K562 (cell line): ENCODE measurements around the gene NDUFB1. TPM values are rescaled to one million over a fixed set of nuclear protein-coding genes. Genes with fewer than 3 reads are reported as not detected.

ENCODE experiments used
- ATAC-seq: fragments of 200-7000 bp; cut with Tn5 transposase; 3 replicates; pipeline ENCODE4 v1.9.1; 2020; ENCODE audit warnings: moderate library complexity
- BruUV-seq: library from RNA; stranded (reverse); fragments of 400-500 nt; replicated peaks from 2 replicates; lab custom pipeline; 2021; lab: Mats Ljungman, UMichigan
- CTCF ChIA-PET: fragments of 300-600 bp; formaldehyde crosslinking; extraction: SDS; loops from one replicate; lab custom pipeline; 2021; ENCODE audit warnings: low intra/inter-chr PET ratio; lab: Yijun Ruan, JAX
- POLR2A ChIA-PET: fragments of 300-600, 350-650 bp; sonication (Branson Sonifier 250); formaldehyde crosslinking; extraction: SDS; loops from one replicate; lab custom pipeline; 2021; ENCODE audit warnings: antibody characterized with exemption, inconsistent platforms; lab: Yijun Ruan, JAX
- DNase-seq, 4 experiments: peaks; one replicate each; pipeline versions ENCODE4 v3.0.0 to v3.0.0-alpha.2; 2011 to 2018; ENCODE audit warnings: low spot score in 3 of 4, mixed read lengths in 3 of 4; ENCODE audit errors: extremely low read depth in 1 of 4
- FAIRE-seq: peaks from 2 replicates; lab custom pipeline; 2011; peaks lifted over from hg19 to GRCh38; lab: Jason Lieb, UNC
- H2AFZ ChIP-seq: 2 replicates; pipeline ENCODE4 v1.6.0; 2011; ENCODE audit warnings: low read depth, low read length, control low read depth, inconsistent platforms
- H3K27ac ChIP-seq: fragments of 200-600 bp; 3 replicates; pipeline ENCODE4 v1.8.0; 2011; ENCODE audit warnings: low read depth, mild to moderate bottlenecking, control low read depth, inconsistent platforms, low read length, moderate library complexity, mixed read lengths; ENCODE audit errors: extremely low read depth
- H3K27me3 ChIP-seq, 2 experiments: fragments of 300-600 bp in 1 of 2; 2 replicates in 1 of 2; 3 replicates in 1 of 2; pipeline versions ENCODE4 v1.6.0 to v1.8.0; 2011; ENCODE audit warnings: inconsistent platforms in 2 of 2, low read length in 2 of 2, mild to moderate bottlenecking in 1 of 2, mixed read lengths in 1 of 2, moderate library complexity in 1 of 2; ENCODE audit not compliant: control insufficient read depth in 2 of 2, insufficient read depth in 2 of 2
- H3K36me3 ChIP-seq: fragments of 300-600 bp; 3 replicates; pipeline ENCODE4 v1.8.0; 2011; ENCODE audit warnings: mild to moderate bottlenecking, low read length, inconsistent platforms; ENCODE audit not compliant: control insufficient read depth, insufficient read depth
- H3K4me1 ChIP-seq, 2 experiments: fragments of 200-600 bp in 1 of 2; replicated peaks in 1 of 2; 2 replicates in 1 of 2; 3 replicates in 1 of 2; pipeline versions ENCODE4 v1.5.1 to v1.8.0; 2011; ENCODE audit warnings: inconsistent platforms in 2 of 2, low read length in 2 of 2, mild to moderate bottlenecking in 1 of 2, mixed read lengths in 1 of 2, moderate library complexity in 1 of 2; ENCODE audit not compliant: control insufficient read depth in 2 of 2, insufficient read depth in 2 of 2
- H3K4me2 ChIP-seq: 2 replicates; pipeline ENCODE4 v1.6.1; 2011; ENCODE audit warnings: low read length, control low read depth, inconsistent platforms, mixed read lengths; ENCODE audit not compliant: insufficient read depth
- H3K4me3 ChIP-seq: fragments of 200-600 bp; sonication (generic), shearing (Covaris generic); 2 replicates; pipeline ENCODE4 v1.5.1; 2016; ENCODE audit warnings: control low read depth, inconsistent platforms
- H3K79me2 ChIP-seq: fragments of 200-600 bp; 3 replicates; pipeline ENCODE4 v1.8.0; 2011; ENCODE audit warnings: low read length, inconsistent platforms; ENCODE audit not compliant: control insufficient read depth, insufficient read depth
- H3K9ac ChIP-seq, 2 experiments: 2 replicates each; pipeline versions ENCODE4 v1.6.0 to v1.6.1; 2011; ENCODE audit warnings: low read depth in 2 of 2, low read length in 2 of 2, control low read depth in 1 of 2, inconsistent platforms in 1 of 2, mild to moderate bottlenecking in 1 of 2, mixed read lengths in 1 of 2; ENCODE audit not compliant: insufficient read depth in 1 of 2
- H3K9me1 ChIP-seq: one replicate; pipeline ENCODE4 v1.6.0; 2011; ENCODE audit warnings: inconsistent platforms, mild to moderate bottlenecking, low read length, moderate library complexity; ENCODE audit not compliant: control insufficient read depth, insufficient read depth
- H3K9me3 ChIP-seq: replicated peaks from 2 replicates; pipeline ENCODE4 v1.5.1; 2011; ENCODE audit warnings: low read depth, low read length, inconsistent platforms; ENCODE audit not compliant: control insufficient read depth, insufficient read depth
- H4K20me1 ChIP-seq: replicated peaks from 2 replicates; pipeline ENCODE4 v1.6.1; 2011; ENCODE audit warnings: low read length, inconsistent platforms, mixed read lengths; ENCODE audit not compliant: control insufficient read depth, insufficient read depth
- ATF1 ChIP-seq, 2 experiments: fragments of 450-650 bp in 1 of 2; IDR thresholded peaks; 2 replicates each; pipeline ENCODE4 v1.6.1; 2016; ENCODE audit warnings: missing compliant biosample characterization in 1 of 2, missing genetic modification characterization in 1 of 2
- CAMTA2 ChIP-seq: fragments of 250-450 bp; sonication (Bioruptor Pico); conservative IDR thresholded peaks from 2 replicates; pipeline ENCODE4 v1.5.1; 2022
- E2F3 ChIP-seq: fragments of 250-450 bp; sonication (Bioruptor Pico); IDR thresholded peaks from 2 replicates; pipeline ENCODE4 v1.4.0; 2020; ENCODE audit warnings: mild to moderate bottlenecking
- FIP1L1 ChIP-seq: fragments of 200-400 bp; formaldehyde crosslinking; IDR thresholded peaks from 2 replicates; pipeline ENCODE4 v1.6.1; 2018; ENCODE audit warnings: mild to moderate bottlenecking, low read depth, low read length; ENCODE audit not compliant: poor library complexity, severe bottlenecking
- FOSL1 ChIP-seq: fragments of 200-800 bp; sonication (Bioruptor generic); conservative IDR thresholded peaks from 2 replicates; pipeline ENCODE4 v1.6.1; 2016; ENCODE audit warnings: missing genetic modification characterization, missing compliant biosample characterization
- FOXJ2 ChIP-seq: fragments of 200-800 bp; sonication (Bioruptor generic); IDR thresholded peaks from 2 replicates; pipeline ENCODE4 v1.6.1; 2016; ENCODE audit warnings: missing genetic modification characterization, missing compliant biosample characterization
- GABPB1 ChIP-seq: sonication (generic); formaldehyde crosslinking; IDR thresholded peaks from 2 replicates; pipeline ENCODE4 v1.8.0; 2022; ENCODE audit warnings: mild to moderate bottlenecking, missing genetic modification reagents
- HDAC8 ChIP-seq: fragments of 450-650 bp; IDR thresholded peaks from 2 replicates; pipeline ENCODE4 v1.6.1; 2016; ENCODE audit warnings: mild to moderate bottlenecking, missing genetic modification characterization, moderate library complexity, missing compliant biosample characterization
- PHF20 ChIP-seq: fragments of 450-650 bp; IDR thresholded peaks from 2 replicates; pipeline ENCODE4 v1.6.1; 2018; ENCODE audit not compliant: partially characterized antibody
- RNF2 ChIP-seq: sonication (generic); IDR thresholded peaks from 2 replicates; pipeline ENCODE4 v1.6.1; 2016
- SIN3A ChIP-seq, 2 experiments: fragments of 150-350 bp in 1 of 2; IDR thresholded peaks; 2 replicates each; pipeline ENCODE4 v1.6.1; 2011 to 2016; ENCODE audit warnings: borderline replicate concordance in 2 of 2, low read depth in 2 of 2, low read length in 2 of 2, mild to moderate bottlenecking in 2 of 2, moderate library complexity in 2 of 2; ENCODE audit not compliant: control insufficient read depth in 1 of 2
- SMAD1 ChIP-seq: fragments of 150-350 bp; IDR thresholded peaks from 2 replicates; pipeline ENCODE4 v1.6.1; 2014; ENCODE audit warnings: low read length, low read depth; ENCODE audit not compliant: partially characterized antibody
- SMAD4 ChIP-seq: fragments of 250-450 bp; sonication (Bioruptor Pico); conservative IDR thresholded peaks from 2 replicates; pipeline ENCODE4 v1.8.0; 2021; ENCODE audit warnings: inconsistent platforms, mild to moderate bottlenecking, moderate library complexity
- SPI1 ChIP-seq: IDR thresholded peaks from 2 replicates; pipeline ENCODE4 v1.6.1; 2011; ENCODE audit warnings: low read depth, low read length, control low read depth, borderline replicate concordance
- STAT5B ChIP-seq: fragments of 250-450 bp; sonication (Bioruptor Pico); IDR thresholded peaks from 2 replicates; pipeline ENCODE4 v1.8.0; 2021; ENCODE audit warnings: mild to moderate bottlenecking, inconsistent platforms
- ZKSCAN8 ChIP-seq: fragments of 200-800 bp; sonication (Bioruptor generic); IDR thresholded peaks from 2 replicates; pipeline ENCODE4 v1.6.1; 2016; ENCODE audit warnings: missing genetic modification characterization, missing compliant biosample characterization
- ZNF354B ChIP-seq: fragments of 250-450 bp; sonication (Bioruptor Pico); IDR thresholded peaks from 2 replicates; pipeline ENCODE4 v1.4.0; 2020
- ZNF584 ChIP-seq: fragments of 200-800 bp; sonication (Bioruptor generic); IDR thresholded peaks from 2 replicates; pipeline ENCODE4 v1.6.1; 2016; ENCODE audit warnings: low read depth, mild to moderate bottlenecking, missing genetic modification characterization, missing compliant biosample characterization
- ZNF766 ChIP-seq: fragments of 200-800 bp; sonication (Bioruptor generic); conservative IDR thresholded peaks from 2 replicates; pipeline ENCODE4 v1.6.1; 2016; ENCODE audit warnings: missing genetic modification characterization, missing compliant biosample characterization
- WGBS: fragments of 100-300 bp; shearing (Covaris generic); methylation state at CpG from one replicate; pipeline ENCODE4 v1.1.6; 2016; ENCODE audit warnings: low coverage, mixed read lengths; ENCODE audit not compliant: insufficient coverage; ENCODE audit errors: missing lambda C conversion rate; 5-methylcytosine and 5-hydroxymethylcytosine counted together
- in situ Hi-C: fragments of 300-500 bp; cut with MboI; formaldehyde crosslinking; loops from 4 replicates; pipeline ENCODE4 v1.15.0; 2018; ENCODE audit warnings: inconsistent platforms, mixed read lengths
- intact Hi-C: fragments of 100-400 bp; cut with micrococcal nuclease; formaldehyde crosslinking; loops from 2 replicates; pipeline ENCODE4 v1.14.2; 2022
- polyA plus RNA-seq, 8 experiments: library from polyadenylated mRNA; depleted of rRNA in 4 of 8; stranded (reverse) in 5 of 8; unstranded in 3 of 8; fragments of >200 nt; fragmentation: Nextera tagmentation in 2 of 8; fragmentation: Illumina TruSeq in 1 of 8; extraction: Ambion mirVana in 2 of 8; extraction: Trizol in 1 of 8; gene quantifications; 2 replicates each; pipeline versions ENCODE4 v1.2.1 to v1.2.3, GENCODE V29; 2011 to 2014; ENCODE audit warnings: inconsistent platforms in 1 of 8, missing spikeins in 1 of 8
- total RNA-seq, 7 experiments: library from RNA; depleted of rRNA in 6 of 7; stranded (reverse); fragments of >200 nt in 6 of 7; fragmentation: Illumina TruSeq in 2 of 7; extraction: Trizol in 2 of 7; gene quantifications; 2 replicates each; pipeline versions ENCODE4 v1.2.1 to v1.2.3, GENCODE V29; 2011 to 2021; ENCODE audit warnings: low replicate concordance in 1 of 7
- TF ChIP-seq, protein P1 (sequence below): fragments of 250-450 bp; sonication (Bioruptor Pico); IDR thresholded peaks from 2 replicates; pipeline ENCODE4 v1.4.0; 2020
- TF ChIP-seq, protein P2 (sequence below): fragments of 250-450 bp; sonication (Bioruptor Pico); IDR thresholded peaks from 2 replicates; pipeline ENCODE4 v1.8.0; 2021; ENCODE audit warnings: moderate library complexity, mild to moderate bottlenecking, inconsistent platforms
- TF ChIP-seq, protein P3 (sequence below): sonication (generic); formaldehyde crosslinking; IDR thresholded peaks from 2 replicates; pipeline ENCODE4 v1.8.1; 2023; ENCODE audit warnings: mild to moderate bottlenecking, missing genetic modification reagents

Gene NDUFB1
- total and polyA plus RNA-seq, 9 of the 15 experiments (the other 6 are each of a cell fraction or from before 2014, with no cell fraction given), result 102 to 767 (median 325) TPM

DNA sequence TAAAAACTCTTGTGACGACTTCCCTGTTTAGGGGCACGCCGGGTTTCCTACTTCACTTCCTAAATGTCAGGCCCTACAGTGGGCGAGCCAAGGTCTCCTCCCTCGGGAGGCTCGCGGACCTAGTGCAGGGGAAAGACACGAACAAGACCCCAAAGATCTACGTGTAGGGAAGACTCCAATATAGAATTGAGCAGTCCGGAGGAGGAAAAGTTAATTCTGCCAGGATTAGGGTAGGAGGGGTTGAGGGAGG is 15.7 kb downstream of the NDUFB1 start:
- in situ Hi-C loops, result no loop called here
- ATAC-seq (peak; percentile 9; the same call in 2 of the 3 replicates), DNase-seq (peak in 1 of 4 experiments; percentile 33), FAIRE-seq (peak; percentile 79)
- WGBS, result 0% methylated on average over 10 of the region's 10 CpGs
- Histone ChIP-seq H3K4me2 (peak overlapping the region; percentile 89), H4K20me1 (no peaks in the 10 kb centered on the region), H2AFZ (peak overlapping the region; percentile 87), H3K9me1 (no peaks in the 10 kb centered on the region), H3K4me3 (peak overlapping the region; percentile 87), H3K79me2 (peaks cover 34% of the 10 kb centered on the region), H3K36me3 (no peaks in the 10 kb centered on the region), H3K27me3 (no peaks in the 10 kb centered on the region), H3K27ac (peak overlapping the region; percentile 80), H3K4me1 (peaks cover 5 to 7% of the 10 kb centered on the region in 2 experiments; a peak in 4 of 5 replicates), H3K9ac (peak overlapping the region; percentile 74 to 92; a peak in 3 of 4 replicates), H3K9me3 (no peaks in the 10 kb centered on the region)
- intact Hi-C loops, result loop anchor here (1.0 kb wide), 1 partner anchor 67 kb away; no protein-coding TSS in a partner anchor
- ChIA-PET CTCF (no interaction called here), POLR2A (interaction anchor here (0.9 to 5.2 kb wide), 5 partner anchors 8 to 66 kb away, joined by 3 to 47 read pairs (median 9); partner anchors contain the start of genes CPSF2, NDUFB1 and TRIP11)
- no TSS peak for BruUV-seq
- no peak for TF ChIP-seq PHF20
- no peak for TF ChIP-seq FIP1L1
- no peak for TF ChIP-seq STAT5B (CRISPR knock-in tag)
- no peak for TF ChIP-seq SMAD1
- 0 out of 4 replicates have a peak, but pooled peaks of 1 of the 2 experiments have one; percentile 27 for TF ChIP-seq SIN3A (IDR thresholded peaks at IDR 0.05; ENCODE audit: borderline replicate concordance in 2 of 2, control insufficient read depth in 1 of 2, low read depth in 2 of 2, low read length in 2 of 2)
- no peak for TF ChIP-seq FOSL1
- TF ChIP-seq CAMTA2, result no peak
- TF ChIP-seq ZNF584 (CRISPR knock-in tag), result no peak
- no peak for TF ChIP-seq ATF1 (CRISPR knock-in tag; IDR thresholded peaks at IDR 0.05)
- TF ChIP-seq ATF1 (tag; IDR thresholded peaks at IDR 0.05), result 0 out of 2 replicates have a peak, but pooled peaks have one; percentile 3
- TF ChIP-seq ZNF354B, result no peak
- no peak for TF ChIP-seq RNF2
- TF ChIP-seq, protein P1, sequence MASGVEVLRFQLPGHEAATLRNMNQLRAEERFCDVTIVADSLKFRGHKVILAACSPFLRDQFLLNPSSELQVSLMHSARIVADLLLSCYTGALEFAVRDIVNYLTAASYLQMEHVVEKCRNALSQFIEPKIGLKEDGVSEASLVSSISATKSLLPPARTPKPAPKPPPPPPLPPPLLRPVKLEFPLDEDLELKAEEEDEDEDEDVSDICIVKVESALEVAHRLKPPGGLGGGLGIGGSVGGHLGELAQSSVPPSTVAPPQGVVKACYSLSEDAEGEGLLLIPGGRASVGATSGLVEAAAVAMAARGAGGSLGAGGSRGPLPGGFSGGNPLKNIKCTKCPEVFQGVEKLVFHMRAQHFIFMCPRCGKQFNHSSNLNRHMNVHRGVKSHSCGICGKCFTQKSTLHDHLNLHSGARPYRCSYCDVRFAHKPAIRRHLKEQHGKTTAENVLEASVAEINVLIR (CRISPR knock-in tag), result no peak
- TF ChIP-seq HDAC8 (tag), result no peak
- TF ChIP-seq, protein P2, sequence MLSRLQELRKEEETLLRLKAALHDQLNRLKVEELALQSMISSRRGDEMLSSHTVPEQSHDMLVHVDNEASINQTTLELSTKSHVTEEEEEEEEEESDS (CRISPR knock-in tag), result no peak
- no peak for TF ChIP-seq FOXJ2
- no peak for TF ChIP-seq E2F3 (CRISPR knock-in tag)
- no peak for TF ChIP-seq SMAD4 (CRISPR knock-in tag)
- no peak for TF ChIP-seq GABPB1 (CRISPR knock-in tag)
- 0 out of 2 replicates have a peak, but pooled peaks have one; percentile 8 for TF ChIP-seq ZNF766
- TF ChIP-seq SPI1, result peak; percentile 34; the same call in 1 of the 2 replicates
- TF ChIP-seq, protein P3, sequence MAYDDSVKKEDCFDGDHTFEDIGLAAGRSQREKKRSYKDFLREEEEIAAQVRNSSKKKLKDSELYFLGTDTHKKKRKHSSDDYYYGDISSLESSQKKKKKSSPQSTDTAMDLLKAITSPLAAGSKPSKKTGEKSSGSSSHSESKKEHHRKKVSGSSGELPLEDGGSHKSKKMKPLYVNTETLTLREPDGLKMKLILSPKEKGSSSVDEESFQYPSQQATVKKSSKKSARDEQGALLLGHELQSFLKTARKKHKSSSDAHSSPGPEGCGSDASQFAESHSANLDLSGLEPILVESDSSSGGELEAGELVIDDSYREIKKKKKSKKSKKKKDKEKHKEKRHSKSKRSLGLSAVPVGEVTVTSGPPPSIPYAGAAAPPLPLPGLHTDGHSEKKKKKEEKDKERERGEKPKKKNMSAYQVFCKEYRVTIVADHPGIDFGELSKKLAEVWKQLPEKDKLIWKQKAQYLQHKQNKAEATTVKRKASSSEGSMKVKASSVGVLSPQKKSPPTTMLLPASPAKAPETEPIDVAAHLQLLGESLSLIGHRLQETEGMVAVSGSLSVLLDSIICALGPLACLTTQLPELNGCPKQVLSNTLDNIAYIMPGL (CRISPR knock-in tag), result no peak
- TF ChIP-seq ZKSCAN8 (CRISPR knock-in tag), result no peak
